GM08714 (cell line): ENCODE results near the gene GLIS1.

Experiments used
- H3K4me3 ChIP-seq: fragments of 200-500 bp; sonication (Bioruptor generic); 2 replicates; pipeline ENCODE4 v1.5.1; 2014; ENCODE audit warnings: mild to moderate bottlenecking, low read length, inconsistent platforms
- ZNF274 ChIP-seq: IDR thresholded peaks from 2 replicates; pipeline ENCODE4 v1.6.1; 2012; ENCODE audit warnings: mild to moderate bottlenecking, low read depth, low read length

Gene GLIS1

GRCh38 chr1:53517821-53518352 lies 221.1 kb downstream of the GLIS1 start:
- TF ChIP-seq ZNF274: no peak
- H3K4me3 ChIP-seq: no peak overlapping the region

- no peak for TF ChIP-seq ZNF274
- H3K4me3 ChIP-seq: no peak overlapping the region
Measured at GRCh38 chr1:53517109-53517508, 221.9 kb downstream of the GLIS1 start.

DNA sequence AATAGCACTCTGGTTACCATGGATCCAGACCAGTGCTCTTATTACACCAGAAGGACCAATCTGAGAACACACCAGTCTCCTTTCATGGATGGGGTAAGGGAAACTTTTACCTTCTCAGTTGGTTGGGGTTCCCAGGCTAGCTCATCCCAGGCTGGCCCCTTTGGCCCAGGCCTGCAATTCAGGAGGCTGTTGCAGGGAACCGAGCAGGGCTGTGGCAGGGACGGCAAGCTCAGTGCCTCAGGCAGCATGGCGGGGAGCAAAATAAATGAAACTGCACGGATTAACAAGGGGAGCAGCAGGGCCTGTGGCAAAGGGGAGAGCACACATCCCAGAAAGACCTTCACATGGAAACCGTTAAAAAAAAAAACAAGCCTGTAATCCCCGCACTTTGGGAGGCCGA lies 222.8 kb downstream of the GLIS1 start:
- no peak overlapping the region for H3K4me3 ChIP-seq
- no peak for TF ChIP-seq ZNF274

DNA sequence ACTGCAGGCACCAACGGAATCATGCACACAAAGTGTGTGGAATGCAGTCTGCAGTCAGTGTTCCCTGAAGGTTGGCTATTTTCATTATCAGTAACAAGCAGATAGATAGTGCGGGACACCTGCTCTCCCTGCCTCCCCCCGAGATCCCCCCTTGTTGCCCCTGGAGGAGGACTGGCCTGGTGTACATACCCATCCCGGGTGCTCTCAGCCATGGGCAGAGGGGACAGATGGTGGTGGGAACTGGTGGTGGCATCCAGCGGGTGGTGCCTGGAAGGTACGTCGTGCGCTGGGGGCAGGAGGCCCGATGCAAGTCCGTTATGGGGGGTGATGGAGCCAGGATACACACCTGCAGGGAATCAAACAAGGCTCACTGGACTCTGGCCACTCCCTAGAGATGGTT lies 224.5 kb downstream of the GLIS1 start:
- TF ChIP-seq ZNF274: no peak
- no peak overlapping the region for H3K4me3 ChIP-seq

DNA sequence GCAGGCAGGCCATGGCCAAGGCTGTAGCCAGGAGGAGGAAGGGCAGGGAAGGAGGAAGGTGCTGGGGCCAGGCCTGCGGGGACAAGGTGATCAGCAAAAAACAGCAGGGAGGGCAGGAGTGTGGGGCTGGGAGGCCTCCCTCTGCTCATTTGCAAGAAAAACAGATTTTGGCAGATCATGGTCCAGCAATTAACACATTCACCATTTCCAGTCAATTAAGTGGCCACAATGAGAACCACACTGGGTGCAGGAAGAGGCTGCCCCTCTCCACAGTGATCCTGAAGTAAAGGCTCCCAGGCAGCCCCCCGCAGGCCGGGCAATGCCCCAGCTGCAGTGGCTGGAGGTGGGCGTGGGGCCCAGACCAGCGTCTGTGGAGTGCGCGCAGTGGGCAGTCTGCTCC lies 225.1 kb downstream of the GLIS1 start:
- no peak for TF ChIP-seq ZNF274

GRCh38 chr1:53512807-53513755 lies 225.9 kb downstream of the GLIS1 start:
- no peak for TF ChIP-seq ZNF274
- no peak overlapping the region for H3K4me3 ChIP-seq

More for the DNA sequence above, 225.1 kb downstream of the GLIS1 start:
- H3K4me3 ChIP-seq: no peak overlapping the region

GRCh38 chr1:53511933-53512806 lies 226.8 kb downstream of the GLIS1 start:
- no peak for TF ChIP-seq ZNF274
- H3K4me3 ChIP-seq: no peak overlapping the region

GRCh38 chr1:53511323-53511932 lies 227.5 kb downstream of the GLIS1 start:
- no peak for TF ChIP-seq ZNF274
- no peak overlapping the region for H3K4me3 ChIP-seq

GRCh38 chr1:53510215-53510614 lies 228.7 kb downstream of the GLIS1 start:
- no peak overlapping the region for H3K4me3 ChIP-seq
- TF ChIP-seq ZNF274: no peak

DNA sequence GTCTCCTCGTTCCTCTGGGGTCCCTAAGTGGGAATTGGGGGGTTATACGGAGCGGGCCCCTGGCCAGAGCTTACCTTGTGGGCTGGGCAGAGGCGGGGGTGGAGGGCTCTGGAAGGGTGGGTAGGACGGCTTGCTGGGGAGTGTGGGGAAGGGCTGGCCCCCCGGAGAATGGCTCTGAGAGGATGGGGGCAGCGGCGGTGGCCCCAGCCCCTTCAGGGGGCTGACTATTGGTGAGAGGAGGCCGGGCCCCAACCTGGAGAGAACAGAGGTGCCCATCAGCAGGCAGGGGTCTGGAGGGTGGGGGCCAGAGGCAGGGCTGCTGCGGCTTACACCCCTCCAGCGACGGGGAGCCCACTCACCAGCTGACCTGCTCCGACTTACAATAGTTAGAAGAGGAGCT lies 229.2 kb downstream of the GLIS1 start:
- no peak overlapping the region for H3K4me3 ChIP-seq
- no peak for TF ChIP-seq ZNF274

- TF ChIP-seq ZNF274: no peak
- no peak overlapping the region for H3K4me3 ChIP-seq
Measured at GRCh38 chr1:53508991-53509666, 229.8 kb downstream of the GLIS1 start.

GRCh38 chr1:53508056-53508990 lies 230.6 kb downstream of the GLIS1 start:
- TF ChIP-seq ZNF274: no peak
- no peak overlapping the region for H3K4me3 ChIP-seq

DNA sequence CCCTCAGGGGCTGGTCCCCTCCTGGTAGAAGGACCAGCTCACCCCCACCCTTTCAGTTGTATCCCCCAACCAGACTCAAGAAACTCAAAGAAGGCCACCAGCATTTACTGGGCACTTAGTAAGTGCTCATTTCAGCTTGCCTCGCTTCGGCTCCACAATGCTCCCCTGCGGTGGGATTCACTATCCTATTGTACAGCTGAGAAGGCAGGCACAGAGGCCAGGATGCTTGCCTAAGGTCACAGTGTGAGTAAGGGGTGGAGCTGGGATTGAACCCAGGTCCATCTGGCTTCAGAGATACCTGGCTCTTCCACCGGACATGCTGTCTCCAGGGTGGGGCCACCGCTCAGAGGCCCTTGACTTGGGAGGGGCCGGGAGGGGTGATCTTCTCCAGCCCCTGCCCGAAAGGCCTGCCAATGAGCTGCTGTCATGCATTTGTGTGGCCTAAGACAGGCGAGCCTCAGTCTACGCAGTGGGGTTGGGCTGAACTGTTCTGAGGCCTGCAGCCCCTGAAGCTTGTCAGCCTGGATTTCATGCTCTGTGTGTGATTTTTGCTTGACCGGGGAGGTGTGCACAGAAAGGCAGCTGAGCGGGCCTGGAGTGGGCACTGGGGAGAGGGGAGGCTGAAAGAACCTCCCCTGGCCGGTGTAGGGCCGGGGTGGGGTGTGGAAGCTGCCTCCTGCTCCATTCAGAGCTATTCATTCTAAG lies 231.7 kb downstream of the GLIS1 start:
- H3K4me3 ChIP-seq: no peak overlapping the region
- no peak for TF ChIP-seq ZNF274
